Measurements from ENCODE around the gene AFAP1.

AFAP1 gene

DNA sequence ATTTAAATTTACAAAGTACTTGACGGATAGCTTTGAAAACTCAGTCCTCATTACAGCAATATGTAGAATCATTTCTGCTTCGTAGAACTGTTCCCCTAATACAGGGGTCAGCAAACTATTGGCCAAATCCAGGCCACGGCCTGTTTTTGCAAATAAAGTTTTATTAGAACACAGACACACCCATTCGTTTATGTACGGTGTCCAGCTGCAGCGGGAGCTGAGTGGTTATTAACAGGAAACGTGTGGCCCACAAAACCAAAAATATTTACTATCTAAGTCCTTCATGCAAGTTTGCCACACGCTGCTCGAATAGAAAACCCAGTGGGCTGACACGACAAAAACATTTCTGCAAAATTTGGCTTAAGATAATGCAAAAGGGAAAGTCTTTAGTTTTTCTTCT is 146.5 kb downstream of the AFAP1 start:
- no peak for DNase-seq (ENCODE audit: low read depth in 2 of 2)
- TF ChIP-seq, protein P1, sequence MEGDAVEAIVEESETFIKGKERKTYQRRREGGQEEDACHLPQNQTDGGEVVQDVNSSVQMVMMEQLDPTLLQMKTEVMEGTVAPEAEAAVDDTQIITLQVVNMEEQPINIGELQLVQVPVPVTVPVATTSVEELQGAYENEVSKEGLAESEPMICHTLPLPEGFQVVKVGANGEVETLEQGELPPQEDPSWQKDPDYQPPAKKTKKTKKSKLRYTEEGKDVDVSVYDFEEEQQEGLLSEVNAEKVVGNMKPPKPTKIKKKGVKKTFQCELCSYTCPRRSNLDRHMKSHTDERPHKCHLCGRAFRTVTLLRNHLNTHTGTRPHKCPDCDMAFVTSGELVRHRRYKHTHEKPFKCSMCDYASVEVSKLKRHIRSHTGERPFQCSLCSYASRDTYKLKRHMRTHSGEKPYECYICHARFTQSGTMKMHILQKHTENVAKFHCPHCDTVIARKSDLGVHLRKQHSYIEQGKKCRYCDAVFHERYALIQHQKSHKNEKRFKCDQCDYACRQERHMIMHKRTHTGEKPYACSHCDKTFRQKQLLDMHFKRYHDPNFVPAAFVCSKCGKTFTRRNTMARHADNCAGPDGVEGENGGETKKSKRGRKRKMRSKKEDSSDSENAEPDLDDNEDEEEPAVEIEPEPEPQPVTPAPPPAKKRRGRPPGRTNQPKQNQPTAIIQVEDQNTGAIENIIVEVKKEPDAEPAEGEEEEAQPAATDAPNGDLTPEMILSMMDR (IDR thresholded peaks at IDR 0.05; ENCODE audit: low read depth, low read length), result no peak
- no peak overlapping the region for H3K4me3 ChIP-seq (replicated peaks in 1 of 2; ENCODE audit: low read depth in 2 of 2, low read length in 2 of 2)

DNA sequence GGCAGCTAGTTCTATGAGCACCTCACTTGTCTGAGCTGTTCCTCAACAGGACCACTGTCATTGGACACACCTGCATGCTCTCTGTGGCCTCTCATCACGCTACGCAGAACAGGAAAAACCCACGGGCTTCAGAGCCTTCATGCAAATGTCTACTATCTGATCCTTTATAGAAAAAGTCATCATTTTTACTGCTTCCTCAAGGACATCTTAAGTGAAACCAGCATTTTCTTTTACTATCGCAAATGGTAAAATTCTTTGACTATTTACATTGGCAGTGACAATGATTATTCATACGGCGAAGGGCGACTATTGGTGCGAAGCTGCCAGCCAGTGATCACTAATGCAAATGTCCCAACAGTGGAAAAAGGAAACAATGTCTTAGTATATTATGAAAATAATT is 147.0 kb downstream of the AFAP1 start:
- DNase-seq (ENCODE audit: low read depth in 2 of 2), result peak; percentile 36 to 65
- H3K4me3 ChIP-seq (replicated peaks in 1 of 2; ENCODE audit: low read depth in 2 of 2, low read length in 2 of 2), result no peak overlapping the region
- TF ChIP-seq, protein P1 (IDR thresholded peaks at IDR 0.05; ENCODE audit: low read depth, low read length), result no peak

DNA sequence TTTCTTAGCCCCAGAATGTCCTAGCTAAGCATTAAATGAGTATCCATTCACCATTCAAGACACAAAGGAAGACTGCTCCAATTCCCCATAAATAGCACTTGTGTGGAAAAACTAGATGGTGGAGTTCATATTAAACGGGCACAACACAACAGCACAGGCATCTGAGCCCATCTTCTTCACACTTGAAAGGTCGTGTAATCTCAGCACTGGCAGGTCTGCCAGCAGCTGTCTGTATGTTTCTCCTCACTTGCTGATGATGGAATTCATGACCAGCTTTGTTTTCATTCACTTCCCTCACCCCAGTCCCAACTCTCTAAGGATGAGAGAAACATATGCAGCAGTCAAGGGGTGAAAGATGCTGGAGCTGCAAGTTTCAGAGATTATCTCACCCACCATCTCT is 148.7 kb downstream of the AFAP1 start:
- H3K4me3 ChIP-seq (replicated peaks in 1 of 2; ENCODE audit: low read depth in 2 of 2, low read length in 2 of 2), result no peak overlapping the region
- no peak for DNase-seq (ENCODE audit: low read depth in 2 of 2)
- TF ChIP-seq, protein P1 (IDR thresholded peaks at IDR 0.05; ENCODE audit: low read depth, low read length), result no peak

DNA sequence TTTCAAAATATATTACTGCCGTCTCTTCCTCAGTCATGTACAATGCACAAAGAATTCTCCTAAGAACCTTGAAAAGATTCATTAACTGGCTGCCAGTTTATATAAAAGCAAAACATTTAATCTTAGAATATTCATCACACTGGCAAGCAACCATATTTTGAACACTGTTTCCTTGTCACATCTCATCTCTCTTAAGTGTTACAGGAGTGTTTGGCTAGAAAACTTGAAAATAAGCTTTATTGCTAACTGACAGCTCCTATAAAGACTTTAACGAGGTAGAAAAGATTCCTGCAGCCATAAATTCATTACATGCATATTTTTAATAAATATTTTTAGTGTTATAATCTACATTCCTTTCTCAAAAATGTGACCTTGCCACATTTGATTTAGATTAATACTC is 149.6 kb downstream of the AFAP1 start:
- DNase-seq (ENCODE audit: low read depth in 2 of 2), result no peak
- no peak overlapping the region for H3K4me3 ChIP-seq (replicated peaks in 1 of 2; ENCODE audit: low read depth in 2 of 2, low read length in 2 of 2)

DNA sequence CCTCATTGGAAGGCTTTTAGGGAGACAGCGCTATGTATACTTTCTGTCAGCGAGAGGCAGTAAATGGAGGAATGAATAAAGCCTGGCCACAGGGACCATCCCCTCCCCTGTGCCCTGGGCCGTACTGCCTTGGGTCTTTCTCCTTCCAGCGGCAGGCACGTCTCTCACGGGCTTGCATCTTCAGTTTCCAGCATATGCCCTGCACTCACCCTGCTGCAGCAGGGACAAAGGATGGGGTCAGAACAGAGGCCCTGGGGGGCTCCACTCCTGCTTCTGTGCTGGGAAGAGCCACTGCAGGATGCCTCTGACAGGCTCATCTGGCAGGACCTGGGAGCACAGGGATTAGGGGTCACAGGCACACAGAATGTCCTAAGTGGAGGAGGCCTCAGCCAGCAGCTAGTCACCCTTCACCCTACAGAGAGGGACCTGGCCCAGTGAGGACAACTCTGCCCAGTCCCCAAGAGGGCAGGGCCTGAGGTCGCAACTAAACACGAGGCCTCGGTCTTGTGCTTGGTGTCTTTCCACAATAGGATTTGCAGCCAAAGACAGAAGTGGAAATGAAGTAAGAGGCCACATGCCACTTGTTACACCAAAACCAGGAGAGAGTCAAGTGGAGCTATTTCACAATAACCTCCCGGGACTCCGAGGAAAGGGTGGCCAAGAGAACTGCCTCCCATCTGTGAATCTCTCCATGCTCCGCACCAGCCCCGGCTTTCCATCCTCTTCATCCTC is 150.8 kb downstream of the AFAP1 start:
- TF ChIP-seq, protein P1 (IDR thresholded peaks at IDR 0.05; ENCODE audit: low read depth, low read length), result no peak
- DNase-seq (ENCODE audit: low read depth in 2 of 2), result peak; percentile 27 to 40
- no peak overlapping the region for H3K4me3 ChIP-seq (replicated peaks in 1 of 2; ENCODE audit: low read depth in 2 of 2, low read length in 2 of 2)

More for the DNA sequence above, 149.6 kb downstream of the AFAP1 start:
- TF ChIP-seq, protein P1 (IDR thresholded peaks at IDR 0.05; ENCODE audit: low read depth, low read length), result no peak

DNA sequence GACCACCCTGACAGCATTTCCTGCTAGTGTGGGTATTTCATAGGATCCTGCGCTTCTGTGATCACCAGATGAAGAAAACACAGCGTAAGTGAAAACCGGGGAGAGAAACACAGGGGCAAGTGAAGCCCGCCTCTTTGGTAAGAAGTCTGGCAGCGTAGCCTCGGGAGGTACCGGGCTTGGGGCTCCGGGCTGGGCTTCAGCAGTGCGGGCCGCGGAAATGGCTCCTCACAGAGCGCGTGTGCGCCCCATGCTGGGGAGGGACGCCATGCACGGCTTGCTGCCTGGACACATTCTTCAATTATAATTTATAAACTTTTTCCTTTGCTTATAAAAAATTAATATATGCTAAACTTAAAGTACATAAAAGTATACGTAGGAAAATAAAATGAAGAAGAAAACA is 151.5 kb downstream of the AFAP1 start:
- no peak for DNase-seq (ENCODE audit: low read depth in 2 of 2)
- no peak overlapping the region for H3K4me3 ChIP-seq (replicated peaks in 1 of 2; ENCODE audit: low read depth in 2 of 2, low read length in 2 of 2)
- TF ChIP-seq, protein P1 (IDR thresholded peaks at IDR 0.05; ENCODE audit: low read depth, low read length), result no peak
